Measurements from ENCODE around the gene MYO1G. TPM values are rescaled to one million over a fixed set of nuclear protein-coding genes. Genes with fewer than 3 reads are reported as not detected.
"Not testable (repeated sequence)": the region's sequence is repeated elsewhere in the genome, so short reads cannot be mapped to it uniquely, and the experiment has no call there.

MYO1G gene
- total RNA-seq, 2 donors from 2014 or later: 465 to 518 TPM

- H3K36me3 Mint-ChIP-seq; DNase-seq (ENCODE audit: low spot score); ATAC-seq; H3K9me3 Mint-ChIP-seq; H3K4me3 Mint-ChIP-seq; H3K27me3 Mint-ChIP-seq: not testable (repeated sequence)
- peak overlapping the region in 1 of 2 donors; percentile 36 for H3K27ac Mint-ChIP-seq
- H3K4me1 Mint-ChIP-seq (ENCODE audit: low read depth in 2 of 2): peaks cover 24 to 34% of the 10 kb centered on the region in 2 donors
These were observed 13.4 kb upstream of the MYO1G start for GRCh38 chr7:44992004-44992795.

GRCh38 chr7:44990109-44991023 lies 11.6 kb upstream of the MYO1G start:
- ATAC-seq (no peak), DNase-seq (ENCODE audit: low spot score) (no peak)
- no peak overlapping the region for H3K27ac Mint-ChIP-seq
- H3K36me3 Mint-ChIP-seq: peaks cover 9% of the 10 kb centered on the region
- H3K9me3 Mint-ChIP-seq: no peaks in the 10 kb centered on the region
- peaks cover 30 to 42% of the 10 kb centered on the region in 2 donors for H3K4me1 Mint-ChIP-seq (ENCODE audit: low read depth in 2 of 2)
- H3K27me3 Mint-ChIP-seq: no peaks in the 10 kb centered on the region
- no peak overlapping the region for H3K4me3 Mint-ChIP-seq

GRCh38 chr7:44989132-44989531 lies 10.3 kb upstream of the MYO1G start:
- H3K4me3 Mint-ChIP-seq: no peak overlapping the region
- H3K27me3 Mint-ChIP-seq: no peaks in the 10 kb centered on the region

GRCh38 chr7:44988701-44989100 lies 9.9 kb upstream of the MYO1G start:
- DNase-seq (ENCODE audit: low spot score) (no peak), ATAC-seq (no peak)
- Mint-ChIP-seq H3K9me3 (no peaks in the 10 kb centered on the region), H3K27me3 (no peaks in the 10 kb centered on the region), H3K36me3 (peaks cover 26% of the 10 kb centered on the region), H3K4me3 (no peak overlapping the region), H3K27ac (no peak overlapping the region), H3K4me1 (ENCODE audit: low read depth in 2 of 2) (peaks cover 34 to 49% of the 10 kb centered on the region in 2 donors)

More at GRCh38 chr7:44989132-44989531, 10.3 kb upstream of the MYO1G start:
- DNase-seq (ENCODE audit: low spot score) (no peak), ATAC-seq (no peak)
- H3K36me3 Mint-ChIP-seq: peaks cover 21% of the 10 kb centered on the region
- H3K9me3 Mint-ChIP-seq: no peaks in the 10 kb centered on the region
- H3K4me1 Mint-ChIP-seq (ENCODE audit: low read depth in 2 of 2): peaks cover 32 to 44% of the 10 kb centered on the region in 2 donors
- no peak overlapping the region for H3K27ac Mint-ChIP-seq

- peak overlapping the region; percentile 97 to 99 for H3K27ac Mint-ChIP-seq
- H3K4me1 Mint-ChIP-seq (ENCODE audit: low read depth in 2 of 2): peaks cover 39 to 55% of the 10 kb centered on the region in 2 donors
- DNase-seq (ENCODE audit: low spot score) (no peak), ATAC-seq (no peak)
- peak overlapping the region; percentile 94 for H3K4me3 Mint-ChIP-seq
- H3K9me3 Mint-ChIP-seq: no peaks in the 10 kb centered on the region
- peaks cover 32% of the 10 kb centered on the region for H3K36me3 Mint-ChIP-seq
- H3K27me3 Mint-ChIP-seq: no peaks in the 10 kb centered on the region
These were observed 9.2 kb upstream of the MYO1G start for GRCh38 chr7:44987996-44988395.

- H3K27me3 Mint-ChIP-seq: no peaks in the 10 kb centered on the region
- no peaks in the 10 kb centered on the region for H3K9me3 Mint-ChIP-seq
- no peak for ATAC-seq
- no peak for DNase-seq (ENCODE audit: low spot score)
- H3K4me3 Mint-ChIP-seq: peak overlapping the region; percentile 94
- H3K4me1 Mint-ChIP-seq (ENCODE audit: low read depth in 2 of 2): peaks cover 43 to 58% of the 10 kb centered on the region in 2 donors
- H3K27ac Mint-ChIP-seq: peak overlapping the region; percentile 97 to 99
- peaks cover 35% of the 10 kb centered on the region for H3K36me3 Mint-ChIP-seq
These were observed 8.6 kb upstream of the MYO1G start for GRCh38 chr7:44987457-44987856.

GRCh38 chr7:44986218-44987053 lies 7.6 kb upstream of the MYO1G start:
- peak; percentile 98 for ATAC-seq

GRCh38 chr7:44985900-44986217 lies 7.0 kb upstream of the MYO1G start:
- H3K27ac Mint-ChIP-seq: peak overlapping the region; percentile 97 to 99
- H3K27me3 Mint-ChIP-seq: no peaks in the 10 kb centered on the region
- H3K9me3 Mint-ChIP-seq: no peaks in the 10 kb centered on the region
- ATAC-seq (no peak), DNase-seq (ENCODE audit: low spot score) (no peak)
- peaks cover 37% of the 10 kb centered on the region for H3K36me3 Mint-ChIP-seq
- H3K4me1 Mint-ChIP-seq (ENCODE audit: low read depth in 2 of 2): peaks cover 49 to 66% of the 10 kb centered on the region in 2 donors
- peak overlapping the region; percentile 94 for H3K4me3 Mint-ChIP-seq

More at GRCh38 chr7:44986218-44987053, 7.6 kb upstream of the MYO1G start:
- H3K4me3 Mint-ChIP-seq: peak overlapping the region; percentile 94
- no peaks in the 10 kb centered on the region for H3K9me3 Mint-ChIP-seq
- DNase-seq (ENCODE audit: low spot score): peak; percentile 97
- peak overlapping the region; percentile 97 to 99 for H3K27ac Mint-ChIP-seq
- H3K27me3 Mint-ChIP-seq: no peaks in the 10 kb centered on the region
- peaks cover 37% of the 10 kb centered on the region for H3K36me3 Mint-ChIP-seq
- peaks cover 44 to 60% of the 10 kb centered on the region in 2 donors for H3K4me1 Mint-ChIP-seq (ENCODE audit: low read depth in 2 of 2)

GRCh38 chr7:44985033-44985695 lies 6.3 kb upstream of the MYO1G start:
- H3K36me3 Mint-ChIP-seq: peaks cover 37% of the 10 kb centered on the region
- H3K4me3 Mint-ChIP-seq: peak overlapping the region; percentile 94
- peak overlapping the region; percentile 97 to 99 for H3K27ac Mint-ChIP-seq
- no peaks in the 10 kb centered on the region for H3K9me3 Mint-ChIP-seq
- H3K4me1 Mint-ChIP-seq (ENCODE audit: low read depth in 2 of 2): peaks cover 55 to 73% of the 10 kb centered on the region in 2 donors
- no peaks in the 10 kb centered on the region for H3K27me3 Mint-ChIP-seq
- DNase-seq (ENCODE audit: low spot score): no peak
- ATAC-seq: no peak

GRCh38 chr7:44984478-44984758 lies 5.6 kb upstream of the MYO1G start:
- peaks cover 62 to 80% of the 10 kb centered on the region in 2 donors for H3K4me1 Mint-ChIP-seq (ENCODE audit: low read depth in 2 of 2)
- no peak for DNase-seq (ENCODE audit: low spot score)
- H3K4me3 Mint-ChIP-seq: peak overlapping the region; percentile 94
- H3K27ac Mint-ChIP-seq: peak overlapping the region; percentile 97 to 99
- H3K9me3 Mint-ChIP-seq: no peaks in the 10 kb centered on the region
- no peaks in the 10 kb centered on the region for H3K27me3 Mint-ChIP-seq
- no peak for ATAC-seq
- H3K36me3 Mint-ChIP-seq: peaks cover 37% of the 10 kb centered on the region

- ATAC-seq (no peak), DNase-seq (ENCODE audit: low spot score) (no peak)
- H3K9me3 Mint-ChIP-seq: no peaks in the 10 kb centered on the region
- peak overlapping the region; percentile 97 to 99 for H3K27ac Mint-ChIP-seq
- H3K27me3 Mint-ChIP-seq: no peaks in the 10 kb centered on the region
- peaks cover 37% of the 10 kb centered on the region for H3K36me3 Mint-ChIP-seq
- H3K4me3 Mint-ChIP-seq: peak overlapping the region; percentile 94
- H3K4me1 Mint-ChIP-seq (ENCODE audit: low read depth in 2 of 2): peaks cover 67 to 81% of the 10 kb centered on the region in 2 donors
These were observed 5.1 kb upstream of the MYO1G start for GRCh38 chr7:44983742-44984477.

GRCh38 chr7:44982970-44983369 lies 4.2 kb upstream of the MYO1G start:
- no peaks in the 10 kb centered on the region for H3K27me3 Mint-ChIP-seq
- ATAC-seq: no peak
- DNase-seq (ENCODE audit: low spot score): no peak
- no peaks in the 10 kb centered on the region for H3K9me3 Mint-ChIP-seq
- peak overlapping the region; percentile 94 for H3K4me3 Mint-ChIP-seq
- H3K27ac Mint-ChIP-seq: peak overlapping the region; percentile 97 to 99
- peaks cover 37% of the 10 kb centered on the region for H3K36me3 Mint-ChIP-seq
- H3K4me1 Mint-ChIP-seq (ENCODE audit: low read depth in 2 of 2): peaks cover 74 to 77% of the 10 kb centered on the region in 2 donors
